AG04450 (cell line): ENCODE data around the gene CDAN1. TPM values are rescaled to one million over a fixed set of nuclear protein-coding genes. Genes with fewer than 3 reads are reported as not detected.
A peak's percentile ranks its signal among the peaks of the same experiment; 100 is the strongest.

Source experiments
- CTCF ChIA-PET: fragments of 300-600, 350-600 bp; formaldehyde crosslinking; extraction: SDS; loops from one replicate; lab custom pipeline; 2022; ENCODE audit warnings: antibody characterized with exemption, inconsistent platforms; lab: Charles Lee
- POLR2A ChIA-PET: fragments of 350-600 bp; formaldehyde crosslinking; extraction: SDS; loops from one replicate; lab custom pipeline; 2021; ENCODE audit warnings: antibody characterized with exemption, inconsistent platforms; lab: Yijun Ruan, JAX
- DNase-seq: peaks from one replicate; pipeline ENCODE4 v3.0.0-alpha.2; 2011; ENCODE audit warnings: low read depth, low spot score
- H3K27ac ChIP-seq: one replicate; pipeline ENCODE4 v1.5.1; 2012; ENCODE audit warnings: low read depth, low read length, control low read depth
- H3K27me3 ChIP-seq: one replicate; pipeline ENCODE4 v1.6.0; 2012; ENCODE audit warnings: low read length; ENCODE audit not compliant: control insufficient read depth, insufficient read depth
- H3K4me3 ChIP-seq: 2 replicates; pipeline ENCODE4 v1.5.1; 2011; ENCODE audit warnings: mild to moderate bottlenecking, low read depth, low read length, control low read depth
- H3K9me3 ChIP-seq: 2 replicates; pipeline ENCODE4 v1.5.1; 2012; ENCODE audit warnings: low read length; ENCODE audit not compliant: control insufficient read depth, insufficient read depth
- CTCF ChIP-seq: IDR thresholded peaks from 2 replicates; pipeline ENCODE4 v1.5.1; 2011; ENCODE audit warnings: low read depth, low read length, control low read depth, inconsistent platforms
- polyA minus RNA-seq: library from RNA; depleted of rRNA, polyadenylated mRNA; stranded (reverse); fragments of >200 nt; gene quantifications from 2 replicates; pipeline ENCODE4 v1.2.3, GENCODE V29; 2011; rRNA and poly(A)+ RNA removed
- polyA plus RNA-seq: library from polyadenylated mRNA; depleted of rRNA; stranded (reverse); fragments of >200 nt; gene quantifications from 2 replicates; pipeline ENCODE4 v1.2.3, GENCODE V29; 2011; rRNA removed

The CDAN1 gene
- polyA plus RNA-seq: 3.9 and 4.4 TPM in 2 replicates
- 6.7 and 6.8 TPM in 2 replicates for polyA minus RNA-seq

- no peak for TF ChIP-seq CTCF
- peak; percentile 44 for DNase-seq
- ChIA-PET POLR2A (interaction anchor here (0.8 kb wide), 1 partner anchor 192 kb away, joined by 3 read pairs; no protein-coding TSS in a partner anchor), CTCF (interaction anchor here (3.4 kb wide), 1 partner anchor 189 kb away, joined by 24 read pairs; no protein-coding TSS in a partner anchor)
- Histone ChIP-seq H3K27ac (peak within 1 kb of the TSS; percentile 87), H3K27me3 (no peaks in the 10 kb centered on the region), H3K9me3 (no peaks in the 10 kb centered on the region), H3K4me3 (peak within 1 kb of the TSS; percentile 93)
These were observed at the start of gene CDAN1 for GRCh38 chr15:42736793-42737528. Gene CDAN1, minus strand, starts transcription at chr15:42737128. Its CDS starts 26 bp downstream, at chr15:42737102.

- DNase-seq: no peak
- TF ChIP-seq CTCF: no peak
- Histone ChIP-seq H3K9me3 (no peaks in the 10 kb centered on the region), H3K27ac (no peak overlapping the region), H3K27me3 (no peaks in the 10 kb centered on the region), H3K4me3 (no peak overlapping the region)
- CTCF ChIA-PET: no interaction called here
- POLR2A ChIA-PET: no interaction called here
These were observed 48.6 kb upstream of the CDAN1 start for GRCh38 chr15:42785569-42785968.

- no peak for TF ChIP-seq CTCF
- POLR2A ChIA-PET: no interaction called here
- H3K27ac ChIP-seq: no peak overlapping the region
- H3K9me3 ChIP-seq: no peaks in the 10 kb centered on the region
- no peak overlapping the region for H3K4me3 ChIP-seq
- DNase-seq: no peak
- CTCF ChIA-PET: no interaction called here
- no peaks in the 10 kb centered on the region for H3K27me3 ChIP-seq
These were observed 47.8 kb upstream of the CDAN1 start for GRCh38 chr15:42784705-42785104.

GRCh38 chr15:42782716-42783115, 45.8 kb upstream of the CDAN1 start:
- no peak for DNase-seq
- Histone ChIP-seq H3K4me3 (no peak overlapping the region), H3K27me3 (no peaks in the 10 kb centered on the region), H3K27ac (no peak overlapping the region), H3K9me3 (no peaks in the 10 kb centered on the region)
- ChIA-PET CTCF (interaction anchor here (1.2 kb wide), 1 partner anchor 144 kb away, joined by 4 read pairs; no protein-coding TSS in a partner anchor), POLR2A (interaction anchor here (0.7 kb wide), 1 partner anchor 324 kb away, joined by 6 read pairs; no protein-coding TSS in a partner anchor)
- no peak for TF ChIP-seq CTCF

GRCh38 chr15:42775416-42775815, 38.5 kb upstream of the CDAN1 start:
- TF ChIP-seq CTCF: no peak
- Histone ChIP-seq H3K27ac (no peak overlapping the region), H3K4me3 (no peak overlapping the region), H3K9me3 (no peaks in the 10 kb centered on the region), H3K27me3 (no peaks in the 10 kb centered on the region)
- ChIA-PET POLR2A (no interaction called here), CTCF (no interaction called here)
- no peak for DNase-seq
